ENCODE data around the gene USP9X.

- TF ChIP-seq CTCF (conservative IDR thresholded peaks at IDR 0.05) (no peak), ZFX (IDR thresholded peaks at IDR 0.05) (no peak)
These were observed 15.0 kb downstream of the USP9X start for GRCh38 chrX:41100200-41100599.
